H1 (cell line): Measurements from ENCODE around the gene WFDC1. TPM values are rescaled to one million over a fixed set of nuclear protein-coding genes. Genes with fewer than 3 reads are reported as not detected.

ENCODE experiments used
- CTCF ChIA-PET: fragments of 300-600 bp; sonication (Branson Sonifier 250); formaldehyde crosslinking; loops from one replicate; lab custom pipeline; 2021; ENCODE audit not compliant: partially characterized antibody; lab: Charles Lee
- POLR2A ChIA-PET: fragments of 300-600 bp; sonication (Branson Sonifier 250); formaldehyde crosslinking; loops from one replicate; lab custom pipeline; 2021; ENCODE audit warnings: inconsistent platforms; ENCODE audit not compliant: partially characterized antibody; lab: Charles Lee
- DNase-seq, 2 experiments: peaks; one replicate each; pipeline versions ENCODE4 v3.0.0 to v3.0.0-alpha.2; 2010 to 2022; ENCODE audit warnings: low spot score in 2 of 2, low read depth in 1 of 2, mixed read lengths in 1 of 2
- FAIRE-seq: peaks from 2 replicates; lab custom pipeline; 2011; peaks lifted over from hg19 to GRCh38; lab: Jason Lieb, UNC
- H2AFZ ChIP-seq: 2 replicates; pipeline ENCODE4 v1.8.1; 2012; ENCODE audit warnings: low read length, inconsistent platforms
- H2AK5ac ChIP-seq: 2 replicates; pipeline ENCODE4 v1.6.1; 2013; ENCODE audit warnings: low read depth, low read length
- H2BK120ac ChIP-seq: replicated peaks from 2 replicates; pipeline ENCODE3; 2013; ENCODE audit warnings: low read depth, low read length, inconsistent platforms
- H2BK12ac ChIP-seq: 2 replicates; pipeline ENCODE4 v1.6.1; 2013; ENCODE audit warnings: low read depth, low read length
- H2BK15ac ChIP-seq: 2 replicates; pipeline ENCODE4 v1.6.1; 2013; ENCODE audit warnings: low read length
- H2BK20ac ChIP-seq: 2 replicates; pipeline ENCODE4 v1.6.1; 2013; ENCODE audit warnings: low read length
- H2BK5ac ChIP-seq: 2 replicates; pipeline ENCODE4 v1.6.1; 2013; ENCODE audit warnings: low read depth, low read length
- H3K14ac ChIP-seq: 2 replicates; pipeline ENCODE4 v1.6.1; 2013; ENCODE audit warnings: inconsistent platforms; ENCODE audit not compliant: insufficient read length
- H3K18ac ChIP-seq: 2 replicates; pipeline ENCODE4 v1.6.1; 2013; ENCODE audit warnings: low read length; ENCODE audit errors: extremely low read depth
- H3K23ac ChIP-seq: 2 replicates; pipeline ENCODE4 v1.6.1; 2013; ENCODE audit warnings: inconsistent platforms; ENCODE audit not compliant: insufficient read length
- H3K23me2 ChIP-seq: 2 replicates; pipeline ENCODE4 v1.6.1; 2013; ENCODE audit warnings: low read depth, low read length
- H3K27ac ChIP-seq: 2 replicates; pipeline ENCODE4 v1.6.1; 2011; ENCODE audit warnings: low read depth, low read length, inconsistent platforms
- H3K27me3 ChIP-seq, 4 experiments: replicated peaks in 1 of 4; 1 replicate in 1 of 4; 2 replicates in 3 of 4; pipeline versions ENCODE4 v1.6.1 to v1.8.1; 2011 to 2013; ENCODE audit warnings: low read length in 3 of 4, mild to moderate bottlenecking in 3 of 4, inconsistent platforms in 2 of 4, mixed read lengths in 2 of 4, moderate library complexity in 1 of 4; ENCODE audit not compliant: control insufficient read depth in 3 of 4, insufficient read depth in 3 of 4; ENCODE audit errors: extremely low read depth in 1 of 4
- H3K36me3 ChIP-seq, 4 experiments: 2 replicates each; pipeline versions ENCODE4 v1.6.1 to v1.8.1; 2011 to 2013; ENCODE audit warnings: mild to moderate bottlenecking in 4 of 4, low read length in 3 of 4, moderate library complexity in 2 of 4, control low read depth in 1 of 4, inconsistent platforms in 1 of 4; ENCODE audit not compliant: insufficient read depth in 4 of 4, control insufficient read depth in 2 of 4
- H3K4ac ChIP-seq: replicated peaks from 2 replicates; pipeline ENCODE3; 2013; ENCODE audit warnings: low read length, low read depth, mixed read lengths, inconsistent platforms; ENCODE audit not compliant: insufficient read length
- H3K4me1 ChIP-seq, 4 experiments: replicated peaks in 1 of 4; 1 replicate in 1 of 4; 2 replicates in 3 of 4; pipeline versions ENCODE4 v1.6.1 to v1.8.1; 2011 to 2013; ENCODE audit warnings: low read length in 3 of 4, inconsistent platforms in 2 of 4, mixed read lengths in 1 of 4; ENCODE audit not compliant: insufficient read depth in 4 of 4, control insufficient read depth in 3 of 4
- H3K4me2 ChIP-seq, 2 experiments: 2 replicates each; pipeline versions ENCODE4 v1.6.1 to v1.8.1; 2011 to 2013; ENCODE audit warnings: low read depth in 2 of 2, low read length in 2 of 2, control low read depth in 1 of 2, inconsistent platforms in 1 of 2, mild to moderate bottlenecking in 1 of 2; ENCODE audit not compliant: insufficient read depth in 1 of 2
- H3K4me3 ChIP-seq, 4 experiments: fragments of 200-600, 300-600 bp in 1 of 4; sonication (generic), shearing (Covaris generic), sonication (Bioruptor Twin) in 1 of 4; 2 replicates each; pipeline versions ENCODE4 v1.5.1 to v1.8.1; 2011 to 2016; ENCODE audit warnings: low read length in 4 of 4, low read depth in 3 of 4, control low read depth in 2 of 4, inconsistent platforms in 2 of 4, mild to moderate bottlenecking in 2 of 4, mixed read lengths in 1 of 4, moderate library complexity in 1 of 4; ENCODE audit not compliant: insufficient read depth in 2 of 4; ENCODE audit errors: extremely low read depth in 1 of 4
- H3K56ac ChIP-seq: replicated peaks from 2 replicates; pipeline ENCODE3; 2013; ENCODE audit warnings: low read depth, mild to moderate bottlenecking, mixed read lengths, low read length, inconsistent platforms; ENCODE audit not compliant: insufficient read length
- H3K79me1 ChIP-seq: 2 replicates; pipeline ENCODE4 v1.6.1; 2013; ENCODE audit warnings: low read depth, low read length, control low read depth
- H3K79me2 ChIP-seq, 2 experiments: 2 replicates each; pipeline versions ENCODE4 v1.6.1 to v1.8.1; 2012 to 2013; ENCODE audit warnings: low read length in 2 of 2, mild to moderate bottlenecking in 2 of 2, inconsistent platforms in 1 of 2; ENCODE audit not compliant: insufficient read depth in 2 of 2, control insufficient read depth in 1 of 2
- H3K9ac ChIP-seq, 4 experiments: replicated peaks in 1 of 4; 1 replicate in 1 of 4; 2 replicates in 3 of 4; pipeline versions ENCODE4 v1.6.1 to v1.8.1; 2011 to 2013; ENCODE audit warnings: low read depth in 3 of 4, low read length in 3 of 4, control low read depth in 2 of 4, mild to moderate bottlenecking in 2 of 4, moderate library complexity in 2 of 4, inconsistent platforms in 1 of 4; ENCODE audit errors: extremely low read depth in 1 of 4
- H3K9me3 ChIP-seq, 2 experiments: 2 replicates each; pipeline versions ENCODE4 v1.6.1 to v1.8.1; 2012 to 2013; ENCODE audit warnings: mild to moderate bottlenecking in 2 of 2, moderate library complexity in 2 of 2, control low read depth in 1 of 2, inconsistent platforms in 1 of 2, low read depth in 1 of 2, low read length in 1 of 2, mixed read lengths in 1 of 2; ENCODE audit not compliant: insufficient read depth in 2 of 2
- H4K20me1 ChIP-seq, 2 experiments: replicated peaks in 1 of 2; 2 replicates each; pipeline versions ENCODE3 to v1.8.1; 2011 to 2013; ENCODE audit warnings: inconsistent platforms in 2 of 2, low read length in 2 of 2, mild to moderate bottlenecking in 1 of 2; ENCODE audit not compliant: insufficient read depth in 2 of 2, control insufficient read depth in 1 of 2
- H4K5ac ChIP-seq: 2 replicates; pipeline ENCODE4 v1.6.1; 2013; ENCODE audit warnings: low read length, low read depth, mixed read lengths, inconsistent platforms; ENCODE audit not compliant: insufficient read length
- H4K8ac ChIP-seq: 2 replicates; pipeline ENCODE4 v1.8.0; 2013; ENCODE audit warnings: mild to moderate bottlenecking, moderate library complexity, low read length, inconsistent platforms; ENCODE audit not compliant: insufficient read depth; ENCODE audit errors: extremely low read depth
- H4K91ac ChIP-seq: replicated peaks from 2 replicates; pipeline ENCODE3; 2013; ENCODE audit warnings: low read length, mixed read lengths, inconsistent platforms; ENCODE audit not compliant: insufficient read length
- NANOG ChIP-seq: IDR thresholded peaks from 2 replicates; pipeline ENCODE4 v1.6.1; 2011; ENCODE audit warnings: low read length, low read depth, mild to moderate bottlenecking, inconsistent platforms; ENCODE audit not compliant: insufficient read depth, poor library complexity, severe bottlenecking
- PHF8 ChIP-seq: fragments of 200-600 bp; sonication (generic); conservative IDR thresholded peaks from 2 replicates; pipeline ENCODE4 v1.7.1; 2012; ENCODE audit warnings: low read depth, mild to moderate bottlenecking, inconsistent platforms, low read length, moderate library complexity
- POU5F1 ChIP-seq: IDR thresholded peaks from 2 replicates; pipeline ENCODE4 v1.6.1; 2011; ENCODE audit warnings: low read depth, mild to moderate bottlenecking, low read length, moderate library complexity
- RNF2 ChIP-seq: fragments of 200-900, 300-1000 bp; sonication (generic); IDR thresholded peaks from 2 replicates; pipeline ENCODE4 v1.7.1; 2016; ENCODE audit warnings: borderline replicate concordance, low read depth, mild to moderate bottlenecking, antibody characterized with exemption, low read length; ENCODE audit not compliant: poor library complexity, severe bottlenecking; ENCODE audit errors: missing control alignments
- TCF12 ChIP-seq: IDR thresholded peaks from 2 replicates; pipeline ENCODE4 v1.6.1; 2011; ENCODE audit warnings: low read depth, mild to moderate bottlenecking, low read length
- USF2 ChIP-seq: IDR thresholded peaks from 2 replicates; pipeline ENCODE4 v1.6.1; 2011; ENCODE audit warnings: low read length, improper control_type of control experiment
- WGBS, 2 experiments: shearing (Covaris generic) in 1 of 2; methylation state at CpG; one replicate each; pipeline versions ENCODE4 v1.1.6 to v1.1.7; 2013 to 2015; ENCODE audit warnings: low lambda C conversion rate in 2 of 2, mixed read lengths in 2 of 2, inconsistent platforms in 1 of 2, low coverage in 1 of 2, missing lambda C conversion rate in 1 of 2; ENCODE audit not compliant: insufficient replicate concordance in 2 of 2, insufficient coverage in 1 of 2, insufficient read length in 1 of 2; ENCODE audit errors: extremely low coverage in 1 of 2, missing lambda C conversion rate in 1 of 2; 5-methylcytosine and 5-hydroxymethylcytosine counted together
- polyA plus RNA-seq, 7 experiments: library from polyadenylated mRNA; depleted of rRNA in 3 of 7; stranded (reverse) in 5 of 7; unstranded in 2 of 7; fragments of >200 nt in 5 of 7; fragments of 200-250 nt in 2 of 7; gene quantifications; 1 replicate in 5 of 7; 2 replicates in 1 of 7; 4 replicates in 1 of 7; pipeline versions ENCODE4 v1.2.1 to v1.2.3, GENCODE V29; 2011 to 2013; ENCODE audit warnings: missing spikeins in 2 of 7, mixed read lengths in 2 of 7
- total RNA-seq: library from RNA; stranded (reverse); fragmentation: NEBNext Ultra II Directional; extraction: Animal tissue kit (Norgen Biotek cat#: 25700); gene quantifications from 2 replicates; pipeline ENCODE4 v1.2.1, GENCODE V29; 2021

Gene WFDC1
- total and polyA plus RNA-seq, 2 of the 8 experiments (the other 6 are each of a cell fraction or from before 2014, with no cell fraction given): 0.70 to 1.1 TPM

- Histone ChIP-seq H4K20me1 (no peaks in the 10 kb centered on the region), H4K8ac (no peak overlapping the region), H3K4me3 (no peak overlapping the region), H3K79me1 (no peaks in the 10 kb centered on the region), H2BK5ac (no peak overlapping the region), H3K9ac (no peak overlapping the region), H3K4me1 (no peaks in the 10 kb centered on the region), H4K91ac (no peak overlapping the region), H2BK15ac (no peak overlapping the region), H3K36me3 (no peaks in the 10 kb centered on the region), H3K4me2 (no peak overlapping the region), H4K5ac (no peak overlapping the region), H2BK120ac (no peak overlapping the region), H3K27me3 (no peaks in the 10 kb centered on the region), H3K23me2 (no peaks in the 10 kb centered on the region), H2BK12ac (no peak overlapping the region), H3K56ac (no peak overlapping the region), H2AFZ (no peak overlapping the region), H2BK20ac (no peak overlapping the region), H3K9me3 (no peaks in the 10 kb centered on the region; a peak in 1 of 4 replicates), H3K79me2 (no peaks in the 10 kb centered on the region), H3K27ac (no peak overlapping the region), H3K14ac (no peak overlapping the region), H2AK5ac (no peak overlapping the region), H3K18ac (no peak overlapping the region), H3K4ac (no peak overlapping the region), H3K23ac (no peak overlapping the region)
- no peak for FAIRE-seq
- CTCF ChIA-PET: interaction anchor here (0.6 to 1.7 kb wide), 3 partner anchors 15 to 237 kb away, joined by 3 to 7 read pairs (median 5); no protein-coding TSS in a partner anchor
- no peak for DNase-seq
- POLR2A ChIA-PET: no interaction called here
- WGBS, 2 experiments: 88% methylated on average over 3 of the region's 5 CpGs; no CpG with 5 or more reads in 1 of the 2 experiments
- TF ChIP-seq NANOG (no peak), USF2 (no peak), RNF2 (no peak), POU5F1 (no peak), TCF12 (no peak), PHF8 (no peak)
These were observed 48.0 kb upstream of the WFDC1 start for GRCh38 chr16:84246679-84247077.
